Measurements from ENCODE around the gene VEPH1. TPM values are rescaled to one million over a fixed set of nuclear protein-coding genes. Genes with fewer than 3 reads are reported as not detected.

The VEPH1 gene
- total RNA-seq, 1 donor from 2014 or later = 0.16 TPM

DNA sequence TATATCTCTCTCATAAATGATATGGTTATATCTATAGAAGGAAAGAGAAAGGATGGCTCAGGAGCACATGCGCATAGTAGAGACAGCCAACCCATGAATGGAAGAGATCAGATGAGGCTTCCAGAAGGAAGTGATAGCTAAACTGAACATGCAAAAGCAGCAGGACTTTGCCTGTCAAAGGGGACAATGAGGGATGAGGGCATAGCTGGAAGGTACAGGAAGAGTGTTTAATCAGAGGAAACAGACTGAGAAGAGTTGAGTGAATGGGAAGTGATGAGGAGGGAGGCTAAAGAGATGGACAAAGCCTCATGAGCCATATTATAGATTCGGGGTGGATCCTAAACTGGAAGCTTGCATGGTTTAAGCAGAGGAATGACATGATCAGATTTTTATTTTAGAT, 26.5 kb upstream of the VEPH1 start:
- intact Hi-C loops (cut with micrococcal nuclease) = loop anchor here (5.0 kb wide), 1 partner anchor 43 kb away; no protein-coding TSS in a partner anchor

DNA sequence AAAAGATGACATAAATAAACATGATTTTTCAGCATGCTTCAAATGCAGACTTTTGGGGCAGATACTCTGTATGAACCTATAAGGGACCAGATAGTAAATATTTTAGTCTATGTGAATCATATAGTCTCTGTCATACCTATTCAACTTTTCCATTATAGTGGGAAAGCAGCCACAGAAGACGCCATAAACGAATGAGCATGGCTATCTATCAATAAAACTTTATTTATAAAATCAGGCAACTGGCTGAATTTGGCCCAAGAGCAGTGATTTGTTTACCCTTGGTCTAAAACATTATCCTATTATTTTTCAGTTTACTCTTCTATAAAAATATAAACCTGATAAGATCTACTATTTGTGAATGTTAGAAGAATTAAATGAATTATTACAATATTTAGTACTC, 25.9 kb upstream of the VEPH1 start:
- no peak for DNase-seq
- H3K27me3 ChIP-seq (ENCODE audit: low read depth) = no peaks in the 10 kb centered on the region
- TF ChIP-seq, protein P1, sequence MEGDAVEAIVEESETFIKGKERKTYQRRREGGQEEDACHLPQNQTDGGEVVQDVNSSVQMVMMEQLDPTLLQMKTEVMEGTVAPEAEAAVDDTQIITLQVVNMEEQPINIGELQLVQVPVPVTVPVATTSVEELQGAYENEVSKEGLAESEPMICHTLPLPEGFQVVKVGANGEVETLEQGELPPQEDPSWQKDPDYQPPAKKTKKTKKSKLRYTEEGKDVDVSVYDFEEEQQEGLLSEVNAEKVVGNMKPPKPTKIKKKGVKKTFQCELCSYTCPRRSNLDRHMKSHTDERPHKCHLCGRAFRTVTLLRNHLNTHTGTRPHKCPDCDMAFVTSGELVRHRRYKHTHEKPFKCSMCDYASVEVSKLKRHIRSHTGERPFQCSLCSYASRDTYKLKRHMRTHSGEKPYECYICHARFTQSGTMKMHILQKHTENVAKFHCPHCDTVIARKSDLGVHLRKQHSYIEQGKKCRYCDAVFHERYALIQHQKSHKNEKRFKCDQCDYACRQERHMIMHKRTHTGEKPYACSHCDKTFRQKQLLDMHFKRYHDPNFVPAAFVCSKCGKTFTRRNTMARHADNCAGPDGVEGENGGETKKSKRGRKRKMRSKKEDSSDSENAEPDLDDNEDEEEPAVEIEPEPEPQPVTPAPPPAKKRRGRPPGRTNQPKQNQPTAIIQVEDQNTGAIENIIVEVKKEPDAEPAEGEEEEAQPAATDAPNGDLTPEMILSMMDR (IDR thresholded peaks at IDR 0.05; ENCODE audit: borderline replicate concordance) = no peak

More for the DNA sequence above, 26.5 kb upstream of the VEPH1 start:
- Histone ChIP-seq H3K27me3 (ENCODE audit: low read depth) (no peaks in the 10 kb centered on the region), H3K4me3 (no peak overlapping the region), H3K36me3 (no peaks in the 10 kb centered on the region), H3K9me3 (replicated peaks) (no peaks in the 10 kb centered on the region), H3K4me1 (peaks cover 4% of the 10 kb centered on the region), H3K27ac (replicated peaks) (no peak overlapping the region)
- DNase-seq = no peak
- TF ChIP-seq, protein P1 (IDR thresholded peaks at IDR 0.05; ENCODE audit: borderline replicate concordance) = no peak

GRCh38 chr3:157527131-157527881, 24.1 kb upstream of the VEPH1 start:
- no peak for DNase-seq
- Histone ChIP-seq H3K27me3 (ENCODE audit: low read depth) (no peaks in the 10 kb centered on the region), H3K4me3 (no peak overlapping the region), H3K4me1 (peaks cover 2% of the 10 kb centered on the region), H3K36me3 (no peaks in the 10 kb centered on the region), H3K9me3 (replicated peaks) (no peaks in the 10 kb centered on the region), H3K27ac (replicated peaks) (no peak overlapping the region)
- intact Hi-C loops (cut with micrococcal nuclease) = no loop called here
- TF ChIP-seq, protein P1 (IDR thresholded peaks at IDR 0.05; ENCODE audit: borderline replicate concordance) = no peak

More for the DNA sequence above, 25.9 kb upstream of the VEPH1 start:
- Histone ChIP-seq H3K4me1 (peaks cover 4% of the 10 kb centered on the region), H3K36me3 (no peaks in the 10 kb centered on the region), H3K27ac (replicated peaks) (no peak overlapping the region), H3K9me3 (replicated peaks) (no peaks in the 10 kb centered on the region), H3K4me3 (no peak overlapping the region)
- intact Hi-C loops (cut with micrococcal nuclease) = no loop called here

DNA sequence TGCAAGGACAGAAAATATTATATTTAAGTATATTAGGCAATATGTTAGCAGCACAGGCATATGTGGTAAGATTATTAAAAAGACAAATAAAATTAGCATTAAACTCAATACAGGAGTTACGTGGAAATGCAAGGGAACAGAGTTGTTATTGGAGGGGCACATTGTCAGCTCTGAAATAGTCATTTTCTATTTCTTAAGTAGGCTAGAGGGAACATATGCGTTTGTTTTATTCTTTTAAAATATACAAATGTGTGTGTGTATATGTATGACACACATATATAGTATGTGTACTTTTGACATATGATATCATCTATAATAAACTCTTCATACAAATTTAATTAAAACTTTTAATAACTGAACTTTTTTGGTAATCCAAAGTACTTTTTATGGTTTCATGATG, 22.8 kb upstream of the VEPH1 start:
- DNase-seq = no peak
- H3K4me3 ChIP-seq = no peak overlapping the region
- H3K9me3 ChIP-seq (replicated peaks) = no peaks in the 10 kb centered on the region
- H3K36me3 ChIP-seq = no peaks in the 10 kb centered on the region
- H3K27me3 ChIP-seq (ENCODE audit: low read depth) = no peaks in the 10 kb centered on the region
- TF ChIP-seq, protein P1 (IDR thresholded peaks at IDR 0.05; ENCODE audit: borderline replicate concordance) = no peak
- H3K4me1 ChIP-seq = no peaks in the 10 kb centered on the region
- intact Hi-C loops (cut with micrococcal nuclease) = no loop called here
- no peak overlapping the region for H3K27ac ChIP-seq (replicated peaks)

GRCh38 chr3:157523814-157524213, 20.6 kb upstream of the VEPH1 start:
- intact Hi-C loops (cut with micrococcal nuclease) = no loop called here
- no peak overlapping the region for H3K4me3 ChIP-seq
- TF ChIP-seq, protein P1 (IDR thresholded peaks at IDR 0.05; ENCODE audit: borderline replicate concordance) = no peak
- H3K27ac ChIP-seq (replicated peaks) = no peak overlapping the region
- H3K4me1 ChIP-seq = no peaks in the 10 kb centered on the region
- no peak for DNase-seq
- no peaks in the 10 kb centered on the region for H3K36me3 ChIP-seq
- no peaks in the 10 kb centered on the region for H3K27me3 ChIP-seq (ENCODE audit: low read depth)
- H3K9me3 ChIP-seq (replicated peaks) = peaks cover 3% of the 10 kb centered on the region
